Fibroblast of gingiva (primary cell): ENCODE data around the gene GRAP.
"Not testable (repeated sequence)": the region's sequence is repeated elsewhere in the genome, so short reads cannot be mapped to it uniquely, and the experiment has no call there.

Experiments used
- DNase-seq: peaks from one replicate; pipeline ENCODE4 v3.0.0-alpha.2; 2011; ENCODE audit warnings: low read depth

GRAP gene

DNA sequence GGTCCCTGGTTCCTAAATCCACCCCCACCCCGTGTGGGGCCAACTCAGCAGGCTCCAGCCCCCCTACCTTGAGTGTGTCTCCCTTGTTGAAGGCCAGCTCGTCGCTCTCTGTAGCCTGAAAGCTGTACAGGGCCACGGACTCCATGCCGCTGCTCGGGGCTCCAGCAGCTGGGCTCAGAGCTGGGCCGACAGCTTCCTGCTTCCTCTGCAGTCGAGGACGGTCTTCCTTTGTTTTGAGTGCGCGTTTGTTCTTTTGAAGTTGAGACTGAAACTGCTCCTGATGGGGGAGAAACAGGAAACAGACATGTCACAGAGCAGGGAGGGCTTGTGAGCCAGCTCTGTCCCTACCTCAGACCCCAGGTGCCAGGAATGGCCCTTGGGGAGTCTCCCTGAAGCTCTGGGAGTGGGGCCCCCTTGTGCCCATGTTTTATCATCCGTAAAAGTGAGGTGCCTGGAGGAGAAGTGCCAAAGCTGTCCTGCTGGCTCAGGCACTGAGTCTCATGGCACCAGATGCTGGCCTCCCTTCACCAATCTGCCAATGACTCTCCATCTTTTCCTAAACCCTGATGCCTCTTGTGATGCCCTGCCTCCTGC lies at the start of gene GRAP:
Gene GRAP (minus strand): TSS at position 176 of the 594 bp plus-strand sequence. CDS start 31 bp downstream, at position 145.
- not testable (repeated sequence) for DNase-seq

DNA sequence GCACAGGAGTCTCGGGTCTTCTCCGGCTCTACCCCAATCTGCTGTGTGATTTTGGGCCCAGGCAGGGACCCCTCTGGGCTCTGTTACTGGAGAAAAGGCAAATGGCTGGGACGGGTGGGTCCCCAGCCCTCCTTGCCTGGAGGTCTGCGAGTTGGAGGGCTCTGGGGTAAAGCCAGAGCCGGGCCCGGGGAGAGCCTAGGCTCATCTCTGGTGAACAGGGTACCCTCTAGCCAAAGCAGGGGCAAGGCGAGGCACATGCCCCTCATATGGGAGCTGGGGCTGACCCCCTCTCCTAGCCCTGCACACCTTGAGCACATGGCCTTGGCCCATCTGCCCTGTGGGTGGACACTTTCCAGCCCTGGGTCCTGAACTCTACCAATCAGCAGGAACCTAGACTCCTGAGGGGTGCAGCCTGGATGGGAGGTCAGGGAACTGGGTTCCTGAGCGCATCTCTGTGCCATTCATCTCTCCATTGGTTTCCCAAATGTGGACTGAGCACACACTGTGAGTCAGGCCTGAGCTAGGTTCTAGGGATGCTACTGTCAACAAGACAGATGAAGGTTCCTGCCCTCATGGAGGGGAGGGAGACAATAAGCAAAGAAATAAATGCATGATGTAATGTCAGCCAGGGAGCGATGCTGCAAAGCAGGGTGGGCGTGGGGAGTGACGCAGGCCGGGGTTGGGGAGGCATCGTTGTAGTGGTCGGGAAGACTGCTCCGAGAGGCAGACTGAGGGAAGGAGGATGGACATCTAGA lies 47.1 kb upstream of the GRAP start:
- DNase-seq: peak; percentile 0

DNA sequence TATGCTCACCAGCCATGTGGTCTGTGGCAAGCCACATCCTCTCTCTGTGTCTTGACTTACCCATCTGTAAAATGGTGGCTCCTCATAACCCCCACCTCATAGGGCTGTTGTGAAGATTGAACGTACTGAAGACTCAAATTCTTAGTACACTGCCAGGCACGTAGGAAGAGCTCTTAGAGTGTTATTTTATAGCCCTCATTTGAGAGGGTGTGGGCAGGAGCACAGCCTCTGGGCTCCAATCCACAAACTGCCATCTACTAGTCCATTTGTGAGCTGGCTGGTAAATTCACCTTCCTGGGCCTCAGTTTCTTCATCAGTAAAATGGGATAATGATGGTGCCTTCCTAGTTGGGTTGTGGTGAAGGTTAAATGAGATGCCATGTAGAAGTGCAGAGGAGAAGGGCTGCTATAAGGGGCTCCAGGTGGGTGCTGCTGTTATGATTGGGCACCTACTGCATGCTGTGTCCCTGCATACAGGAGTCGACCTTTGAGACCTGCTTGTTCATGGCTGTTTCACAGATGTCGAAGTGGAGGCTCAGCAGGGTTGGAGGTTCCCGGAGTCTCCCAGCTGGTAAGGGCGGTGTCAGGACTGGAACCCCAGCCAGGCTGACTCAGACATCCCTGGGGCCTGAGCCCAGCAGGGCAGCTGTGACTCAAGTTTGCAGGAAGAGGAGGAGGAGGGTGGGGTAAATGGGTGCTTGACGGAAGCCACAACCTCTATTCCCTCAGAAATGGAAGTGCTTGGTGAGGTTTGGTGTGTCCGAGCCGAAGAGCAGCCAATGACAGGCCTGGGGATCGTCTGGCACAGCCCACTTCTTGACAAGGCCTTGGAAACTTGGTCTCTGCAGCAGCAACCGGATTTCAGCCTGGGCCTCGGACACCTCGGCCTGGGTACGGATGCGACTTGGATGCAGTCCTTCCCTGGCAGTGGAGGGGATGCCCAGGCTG lies 46.3 kb upstream of the GRAP start:
- DNase-seq: peak; percentile 52

DNA sequence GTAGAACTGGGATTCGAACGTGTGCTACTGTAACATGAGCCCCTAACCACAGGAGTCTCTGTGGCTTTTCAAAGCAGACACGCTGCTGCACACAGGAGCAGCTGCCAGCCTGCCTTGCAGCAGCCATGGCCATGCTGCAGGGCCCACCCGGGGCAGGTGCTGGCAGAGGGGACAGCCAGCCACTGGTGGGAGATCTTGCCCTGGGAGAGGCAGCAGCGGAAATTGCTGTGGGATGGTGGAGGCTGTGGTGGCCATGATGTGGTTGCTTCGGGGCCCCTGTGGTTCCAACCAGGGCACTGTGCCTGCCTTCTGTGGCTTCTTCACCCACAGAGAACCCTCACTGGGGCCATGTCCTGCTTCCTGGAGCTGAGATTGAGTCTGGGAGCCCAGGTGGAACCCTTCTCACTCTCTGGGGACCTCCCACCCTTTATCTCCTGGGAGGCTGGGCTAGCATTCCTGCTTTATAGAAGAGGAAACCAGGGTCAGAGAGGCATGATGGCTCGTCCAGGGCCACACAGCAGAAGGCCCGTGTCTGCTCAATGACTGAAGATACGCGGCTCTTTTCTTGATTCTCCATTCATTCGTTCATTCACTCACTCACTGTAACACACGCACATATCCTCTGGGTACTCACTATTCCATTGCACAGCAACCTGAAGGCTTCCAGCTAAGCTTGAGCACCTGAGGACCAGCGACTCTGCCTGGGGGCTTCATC lies 43.5 kb upstream of the GRAP start:
- DNase-seq: not testable (repeated sequence)

DNA sequence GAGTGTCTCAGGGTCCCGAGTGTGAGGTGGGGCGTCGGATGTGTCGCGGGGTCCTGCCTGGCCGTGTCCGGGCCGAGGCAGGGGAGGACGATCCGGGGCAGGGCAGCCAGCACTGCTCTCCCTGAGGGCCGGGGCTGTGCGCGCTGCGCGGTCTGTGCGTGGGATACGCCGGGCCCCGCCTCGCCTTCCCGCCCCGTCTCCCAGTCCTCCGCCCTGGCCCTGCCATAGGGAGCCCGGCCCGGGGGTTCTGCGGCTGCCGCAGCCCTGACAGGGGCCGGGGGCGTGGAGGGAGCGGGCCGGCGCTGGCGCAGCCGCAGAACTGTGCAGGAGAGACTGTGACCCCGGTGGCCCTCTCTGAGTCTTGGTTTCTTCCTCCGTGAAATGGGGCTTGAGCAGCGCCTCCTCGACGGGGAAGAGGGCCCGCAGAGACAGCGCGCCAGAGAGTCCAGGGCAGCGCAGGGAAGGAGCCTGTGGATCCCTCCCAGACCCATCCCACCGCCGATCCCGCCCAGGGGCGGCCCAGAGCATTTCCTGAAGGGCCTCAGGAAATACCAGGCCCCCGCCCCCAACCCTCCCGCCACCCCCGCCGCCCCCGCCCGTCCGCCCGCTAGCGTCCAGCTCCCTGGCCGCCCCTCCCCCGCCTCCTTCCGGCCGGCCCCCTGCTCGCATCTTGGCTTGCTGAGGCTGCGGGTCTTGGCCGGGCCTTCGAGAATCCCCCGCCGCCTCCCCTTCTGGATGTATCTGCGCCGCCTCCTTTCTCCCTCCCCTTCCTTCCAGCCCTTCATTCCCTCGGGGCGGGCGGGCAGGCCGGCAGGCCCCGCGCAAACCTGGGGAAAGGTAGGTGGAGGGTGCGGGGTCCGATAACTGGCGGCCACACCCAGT lies 42.3 kb upstream of the GRAP start:
- DNase-seq: not testable (repeated sequence)

DNA sequence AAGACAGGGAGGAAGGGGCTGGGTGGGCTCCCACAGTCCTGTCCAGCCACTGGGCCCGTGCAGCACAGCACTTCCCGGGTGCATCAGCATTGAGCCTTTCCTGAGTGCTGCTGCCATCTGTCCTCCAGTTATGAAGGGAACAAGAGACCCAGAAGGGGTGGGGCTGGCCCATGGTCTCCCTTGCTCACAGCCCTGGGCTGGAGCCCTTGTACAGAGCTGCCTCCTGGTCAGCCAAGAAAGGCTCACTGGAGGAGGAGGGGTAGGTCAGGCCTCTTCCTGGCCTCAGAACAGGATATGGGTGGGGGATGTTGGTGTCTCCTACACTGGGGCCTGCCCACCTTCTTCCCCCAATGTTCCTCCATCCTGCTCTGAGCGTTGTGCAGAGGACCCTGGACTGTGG lies 30.6 kb upstream of the GRAP start:
- DNase-seq: not testable (repeated sequence)

DNA sequence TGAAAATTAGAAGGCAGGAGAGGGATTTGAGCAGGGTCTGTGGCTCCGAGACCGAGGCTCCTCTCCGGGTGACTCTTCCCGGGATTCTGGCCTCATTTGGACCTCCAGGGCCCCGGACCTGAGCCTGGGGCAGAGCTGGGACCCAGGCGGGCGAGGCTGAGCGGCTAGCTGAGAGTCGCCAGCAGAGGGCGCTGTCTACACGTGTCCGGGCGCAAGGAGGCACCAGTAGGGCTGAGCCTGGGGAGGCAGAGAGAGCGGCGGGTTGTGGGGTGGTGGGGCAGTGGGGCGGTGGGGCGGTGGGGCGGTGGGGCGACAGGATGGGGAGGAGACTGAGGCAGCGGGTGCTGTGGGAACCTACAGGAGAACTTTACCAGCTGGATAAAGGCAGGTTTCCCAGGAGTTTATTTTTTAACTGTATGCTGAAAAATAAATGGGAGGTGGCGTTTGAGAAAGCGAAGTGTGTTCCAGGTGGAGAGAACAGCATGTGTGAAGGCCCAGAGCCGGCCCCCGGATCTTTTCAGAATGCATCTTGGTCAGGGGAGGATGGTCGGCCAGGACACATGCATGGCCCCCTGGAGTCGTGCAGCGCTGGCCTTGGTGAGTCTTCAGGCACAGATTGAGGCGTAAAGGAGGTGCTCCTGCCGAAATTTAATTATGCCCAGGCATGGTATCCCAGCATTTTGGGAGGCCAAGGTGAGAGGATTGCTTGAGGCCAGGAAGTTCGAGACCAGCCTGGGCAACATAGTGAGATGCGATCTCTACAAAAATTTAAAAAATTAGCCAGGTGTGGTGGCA lies 29.8 kb upstream of the GRAP start:
- not testable (repeated sequence) for DNase-seq

DNA sequence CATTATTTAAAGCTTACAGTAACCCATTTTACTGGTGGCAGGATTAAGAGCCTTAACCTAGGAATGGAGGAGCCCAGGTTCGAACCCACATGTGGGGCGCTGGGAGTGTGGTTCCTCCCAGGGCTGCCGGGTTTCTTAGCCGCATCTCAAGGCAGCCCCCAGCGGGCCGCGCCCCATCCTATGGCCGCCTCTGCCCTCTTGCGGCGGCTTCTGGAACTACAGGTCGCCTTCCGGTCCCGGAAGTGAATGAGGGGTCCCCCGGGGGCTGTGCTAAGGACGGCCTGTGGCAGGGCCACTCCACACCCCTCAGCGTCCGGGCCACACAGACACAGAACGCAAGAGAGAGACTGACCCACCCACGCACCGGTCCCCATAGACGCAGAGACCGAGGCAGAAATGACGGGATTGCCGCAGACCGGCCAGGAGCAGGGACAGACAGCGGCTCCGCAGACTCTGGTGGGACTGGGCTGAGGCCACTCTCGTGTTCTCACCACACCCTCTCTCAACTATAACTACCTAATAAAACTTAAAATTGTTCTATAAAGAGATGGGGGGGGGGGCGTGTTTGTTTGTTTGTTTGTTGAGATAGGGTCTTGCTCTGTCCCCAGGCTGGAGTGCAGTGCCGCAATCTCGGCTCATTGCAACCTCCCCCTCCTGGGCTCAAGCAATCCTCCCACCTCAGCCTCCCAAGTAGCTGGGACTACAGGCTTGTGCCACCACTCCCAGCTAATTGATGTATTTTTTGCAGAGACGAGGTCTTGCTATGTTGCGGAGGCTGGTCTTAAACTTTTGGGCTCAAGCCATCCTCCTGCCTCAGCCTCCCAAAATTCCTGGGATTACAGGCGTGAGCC lies 23.8 kb upstream of the GRAP start:
- not testable (repeated sequence) for DNase-seq

DNA sequence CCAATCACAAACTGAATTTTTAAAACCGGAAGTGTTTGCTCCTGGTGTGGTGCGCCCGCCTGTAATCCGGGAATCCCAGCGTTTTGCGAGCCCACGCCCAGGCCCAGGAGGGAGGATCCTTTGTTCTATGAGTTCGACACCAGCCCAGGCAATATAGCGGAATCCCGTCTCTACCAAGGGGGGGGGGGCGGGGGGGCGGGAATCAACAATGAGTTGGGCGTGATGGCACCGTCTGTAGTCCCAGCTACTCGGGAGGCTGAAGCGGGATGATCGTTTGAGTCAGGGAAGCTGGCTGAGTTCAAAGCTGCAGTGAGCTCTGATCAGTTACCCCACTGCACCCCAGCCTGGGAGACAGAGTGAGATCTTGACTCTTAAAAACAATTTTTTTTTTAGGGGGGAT lies 17.6 kb upstream of the GRAP start:
- DNase-seq: not testable (repeated sequence)

DNA sequence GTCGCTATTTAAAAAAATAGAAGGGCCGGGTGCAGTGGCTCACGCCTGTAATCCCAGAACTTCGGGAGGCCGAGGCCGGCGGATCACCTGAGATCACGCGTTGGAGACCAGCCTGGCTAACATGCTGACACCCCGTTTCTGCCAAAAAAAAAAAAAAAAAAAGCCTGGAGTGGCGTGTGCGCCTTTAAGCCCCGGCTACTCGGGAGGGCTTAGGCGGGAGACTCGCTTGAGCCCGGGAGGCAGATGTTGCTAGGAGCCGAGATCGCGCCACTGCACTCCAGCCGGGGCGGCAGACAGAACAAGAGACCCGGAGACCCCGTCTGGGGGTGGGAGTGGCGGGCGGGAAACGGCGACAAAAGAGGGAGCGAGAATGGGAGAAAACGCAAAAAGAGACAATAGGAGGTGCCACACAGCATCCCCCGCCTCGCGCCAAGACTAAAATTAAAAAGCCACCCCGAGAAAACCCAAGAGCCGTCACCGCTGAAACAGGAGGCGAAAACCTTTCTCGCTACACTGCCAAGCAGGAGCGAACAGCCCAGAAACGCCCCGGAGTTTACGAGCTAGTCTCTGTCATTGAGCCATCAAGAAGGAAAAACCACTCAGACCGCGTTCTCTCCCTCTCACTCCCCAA lies 16.7 kb upstream of the GRAP start:
- not testable (repeated sequence) for DNase-seq

DNA sequence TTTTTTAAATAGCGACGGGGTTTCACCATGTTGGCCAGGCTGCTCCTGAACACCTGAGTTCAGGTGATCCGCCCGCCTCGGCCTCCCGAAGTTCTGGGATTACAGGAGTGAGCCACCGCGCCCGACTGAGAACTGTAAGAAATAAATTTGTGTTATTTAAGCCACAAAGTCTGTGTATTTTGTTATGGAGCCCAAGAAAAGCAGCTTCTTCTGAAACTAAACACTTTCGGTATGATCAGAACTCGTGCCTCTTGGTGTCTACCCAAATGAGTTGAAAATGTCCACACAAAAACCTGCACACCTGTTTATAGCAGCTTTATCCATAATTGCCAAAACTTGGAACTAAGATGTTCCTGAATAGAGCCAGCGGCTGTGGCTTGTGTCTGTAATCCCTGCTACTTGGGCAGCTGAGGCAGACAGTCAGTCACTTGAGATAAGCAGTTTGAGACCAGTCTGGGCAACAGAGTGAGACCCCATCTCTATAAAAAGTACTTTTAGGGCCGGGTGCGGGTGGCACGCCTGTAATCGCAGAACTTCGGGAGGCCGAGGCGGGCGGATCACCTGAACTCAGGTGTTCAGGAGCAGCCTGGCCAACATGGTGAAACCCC lies 16.1 kb upstream of the GRAP start:
- DNase-seq: not testable (repeated sequence)

DNA sequence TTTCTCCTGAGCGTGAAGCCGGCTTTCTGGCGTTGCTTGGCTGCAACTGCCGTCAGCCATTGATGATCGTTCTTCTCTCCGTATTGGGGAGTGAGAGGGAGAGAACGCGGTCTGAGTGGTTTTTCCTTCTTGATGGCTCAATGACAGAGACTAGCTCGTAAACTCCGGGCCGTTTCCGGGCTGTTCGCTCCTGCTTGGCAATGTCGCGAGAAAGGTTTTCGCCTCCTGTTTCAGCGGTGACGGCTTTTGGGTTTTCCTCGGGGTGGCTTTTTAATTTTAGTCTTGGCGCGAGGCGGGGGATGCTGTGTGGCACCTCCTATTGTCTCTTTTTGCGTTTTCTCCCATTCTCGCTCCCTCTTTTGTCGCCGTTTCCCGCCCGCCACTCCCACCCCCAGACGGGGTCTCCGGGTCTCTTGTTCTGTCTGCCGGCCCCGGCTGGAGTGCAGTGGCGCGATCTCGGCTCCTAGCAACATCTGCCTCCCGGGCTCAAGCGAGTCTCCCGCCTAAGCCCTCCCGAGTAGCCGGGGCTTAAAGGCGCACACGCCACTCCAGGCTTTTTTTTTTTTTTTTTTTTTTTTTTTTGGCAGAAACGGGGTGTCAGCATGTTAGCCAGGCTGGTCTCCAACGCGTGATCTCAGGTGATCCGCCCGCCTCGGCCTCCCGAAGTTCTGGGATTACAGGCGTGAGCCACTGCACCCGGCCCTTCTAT lies 15.4 kb upstream of the GRAP start:
- not testable (repeated sequence) for DNase-seq

DNA sequence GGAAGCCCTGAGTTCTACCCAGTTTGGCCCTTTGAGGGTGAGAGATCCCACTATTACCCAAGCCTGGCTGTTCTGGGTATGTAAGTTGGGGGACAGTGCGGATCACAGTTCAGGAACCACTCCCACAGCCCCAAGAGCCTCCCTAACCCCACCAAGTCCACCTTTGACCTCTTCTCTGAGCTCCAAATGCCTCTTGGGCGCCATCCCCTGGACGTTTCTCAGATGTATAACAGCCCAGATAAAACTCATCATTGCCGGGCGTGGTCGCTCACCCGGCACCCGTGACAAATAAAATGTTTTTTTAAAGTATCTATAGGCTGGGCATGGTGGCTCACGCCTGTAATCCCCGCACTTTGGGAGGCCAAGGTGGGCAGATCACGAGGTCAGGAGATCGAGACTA lies 8.7 kb upstream of the GRAP start:
- DNase-seq: not testable (repeated sequence)

DNA sequence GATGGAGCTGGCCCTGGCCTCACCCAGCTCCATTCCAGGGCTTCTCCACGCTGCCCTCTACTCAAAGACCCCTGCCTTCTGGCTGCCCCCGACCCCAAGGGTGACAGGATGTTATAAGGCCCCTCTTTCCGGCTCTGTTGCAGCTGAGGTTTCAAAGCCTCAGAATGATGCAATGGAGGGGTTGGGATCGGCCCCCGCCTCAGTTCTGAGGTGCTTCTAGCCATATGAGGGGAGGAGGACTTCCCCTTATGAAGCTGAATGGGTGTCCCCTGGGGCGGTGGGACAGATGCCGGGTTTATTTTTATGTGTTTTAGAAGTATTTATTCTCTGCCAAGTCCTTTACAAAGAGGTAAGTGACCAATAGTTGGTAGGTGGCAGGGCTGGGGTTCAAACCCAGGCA lies 2.1 kb upstream of the GRAP start:
- DNase-seq: not testable (repeated sequence)

DNA sequence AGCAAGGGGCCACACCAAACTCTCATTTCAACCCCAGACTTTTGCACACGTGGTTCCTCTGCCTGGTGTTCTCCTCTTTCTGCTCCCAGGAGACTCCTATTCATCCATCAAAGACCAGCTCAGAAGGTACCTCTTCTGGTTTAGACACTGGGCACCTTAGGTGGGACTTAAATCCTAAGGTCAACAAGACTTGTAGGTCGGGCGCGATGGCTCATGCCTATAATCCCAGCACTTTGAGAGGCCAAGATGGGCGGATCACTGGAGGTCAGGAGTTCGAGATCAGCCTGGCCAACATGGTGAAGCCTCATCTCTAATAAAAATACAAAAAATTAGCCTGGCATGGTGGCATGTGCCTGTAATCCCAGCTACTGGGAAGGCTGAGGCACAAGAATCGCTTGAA lies 753 bp upstream of the GRAP start:
- not testable (repeated sequence) for DNase-seq

DNA sequence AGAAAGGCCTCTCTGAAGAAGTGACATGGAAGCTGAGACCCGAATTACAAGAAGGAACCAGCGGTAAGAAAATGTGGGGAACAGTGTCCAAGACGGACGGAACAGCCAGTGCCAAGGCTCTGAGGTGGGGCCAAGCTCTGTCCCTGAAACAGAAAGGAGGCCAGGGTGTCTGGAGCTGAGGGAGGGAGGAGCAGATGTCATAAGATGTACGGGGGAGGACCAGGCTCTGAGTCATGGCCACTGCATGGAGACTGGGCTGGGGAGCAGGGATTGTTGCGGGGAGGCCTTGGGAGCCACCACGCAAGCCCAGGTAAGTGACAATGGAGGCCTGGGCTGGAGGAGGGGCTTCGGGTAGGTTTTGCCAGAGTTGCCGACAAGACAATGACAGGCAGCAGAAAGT lies 2.1 kb downstream of the GRAP start:
- not testable (repeated sequence) for DNase-seq

DNA sequence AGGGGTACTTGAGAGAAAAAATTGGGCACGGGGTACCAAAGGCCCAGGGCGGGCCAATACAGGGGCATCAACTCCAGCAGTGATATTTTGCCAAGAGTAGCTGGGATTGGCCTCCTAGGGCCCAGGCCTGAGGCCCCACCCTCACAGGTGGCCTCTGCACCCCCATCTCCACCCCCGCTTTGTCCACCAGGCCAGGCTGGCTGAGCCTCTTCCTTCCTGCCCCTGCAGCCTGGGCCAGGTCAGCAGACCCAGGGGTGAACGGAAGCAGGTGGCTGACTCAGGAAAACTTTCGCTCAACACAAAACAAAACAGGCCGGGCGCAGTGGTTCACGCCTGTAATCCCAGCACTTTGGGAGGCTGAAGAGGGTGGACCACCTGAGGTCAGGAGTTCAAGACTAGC lies 3.7 kb downstream of the GRAP start:
- DNase-seq: not testable (repeated sequence)
